ENCODE results near the gene AIFM1. TPM values are rescaled to one million over a fixed set of nuclear protein-coding genes. Genes with fewer than 3 reads are reported as not detected.

The AIFM1 gene
- total and polyA plus RNA-seq, 2 experiments from 2014 or later = 29.6 to 47.3 TPM

- TF ChIP-seq ZNF462 (CRISPR knock-in tag; IDR thresholded peaks at IDR 0.05) (no peak), STAT1 (IDR thresholded peaks at IDR 0.05; ENCODE audit: unreplicated experiment) (no peak), JUNB (IDR thresholded peaks at IDR 0.05; ENCODE audit: unreplicated experiment) (no peak), NANOG (IDR thresholded peaks at IDR 0.05; ENCODE audit: borderline replicate concordance) (no peak), ZNF331 (CRISPR knock-in tag; IDR thresholded peaks at IDR 0.05; ENCODE audit: low read depth) (no peak), CTCF (conservative IDR thresholded peaks at IDR 0.05; ENCODE audit: low read depth in 2 of 2) (no peak), POLR2AphosphoS5 (IDR thresholded peaks at IDR 0.05; ENCODE audit: low read depth) (no peak), ZNF114 (CRISPR knock-in tag; IDR thresholded peaks at IDR 0.05) (no peak)
Observed at GRCh38 chrX:130090364-130090763, 75.3 kb downstream of the AIFM1 start (continued).

Data from GM23338 (cell line).